AG04450 (cell line): ENCODE measurements around the gene CTCFL. TPM values are rescaled to one million over a fixed set of nuclear protein-coding genes. Genes with fewer than 3 reads are reported as not detected.

ENCODE experiments used
- CTCF ChIA-PET: fragments of 300-600, 350-600 bp; formaldehyde crosslinking; extraction: SDS; loops from one replicate; lab custom pipeline; 2022; ENCODE audit warnings: antibody characterized with exemption, inconsistent platforms; lab: Charles Lee
- POLR2A ChIA-PET: fragments of 350-600 bp; formaldehyde crosslinking; extraction: SDS; loops from one replicate; lab custom pipeline; 2021; ENCODE audit warnings: antibody characterized with exemption, inconsistent platforms; lab: Yijun Ruan, JAX
- DNase-seq: peaks from one replicate; pipeline ENCODE4 v3.0.0-alpha.2; 2011; ENCODE audit warnings: low read depth, low spot score
- H3K27ac ChIP-seq: one replicate; pipeline ENCODE4 v1.5.1; 2012; ENCODE audit warnings: low read depth, low read length, control low read depth
- H3K27me3 ChIP-seq: one replicate; pipeline ENCODE4 v1.6.0; 2012; ENCODE audit warnings: low read length; ENCODE audit not compliant: control insufficient read depth, insufficient read depth
- H3K4me3 ChIP-seq: 2 replicates; pipeline ENCODE4 v1.5.1; 2011; ENCODE audit warnings: mild to moderate bottlenecking, low read depth, low read length, control low read depth
- H3K9me3 ChIP-seq: 2 replicates; pipeline ENCODE4 v1.5.1; 2012; ENCODE audit warnings: low read length; ENCODE audit not compliant: control insufficient read depth, insufficient read depth
- polyA plus RNA-seq: library from polyadenylated mRNA; depleted of rRNA; stranded (reverse); fragments of >200 nt; gene quantifications from 2 replicates; pipeline ENCODE4 v1.2.3, GENCODE V29; 2011
- TF ChIP-seq, protein P1 (sequence below): IDR thresholded peaks from 2 replicates; pipeline ENCODE4 v1.5.1; 2011; ENCODE audit warnings: low read depth, low read length, control low read depth, inconsistent platforms

CTCFL gene
- polyA plus RNA-seq, 1 experiment, result not detected

GRCh38 chr20:57536120-57536708 lies 11.3 kb upstream of the CTCFL start:
- POLR2A ChIA-PET, result no interaction called here
- peaks cover 5% of the 10 kb centered on the region for H3K27me3 ChIP-seq

GRCh38 chr20:57535297-57535696 lies 10.4 kb upstream of the CTCFL start:
- POLR2A ChIA-PET, result no interaction called here
- CTCF ChIA-PET, result no interaction called here

More at GRCh38 chr20:57536120-57536708, 11.3 kb upstream of the CTCFL start:
- CTCF ChIA-PET, result no interaction called here
- DNase-seq, result no peak
- Histone ChIP-seq H3K9me3 (no peaks in the 10 kb centered on the region), H3K27ac (no peak overlapping the region), H3K4me3 (no peak overlapping the region)
- TF ChIP-seq, protein P1, sequence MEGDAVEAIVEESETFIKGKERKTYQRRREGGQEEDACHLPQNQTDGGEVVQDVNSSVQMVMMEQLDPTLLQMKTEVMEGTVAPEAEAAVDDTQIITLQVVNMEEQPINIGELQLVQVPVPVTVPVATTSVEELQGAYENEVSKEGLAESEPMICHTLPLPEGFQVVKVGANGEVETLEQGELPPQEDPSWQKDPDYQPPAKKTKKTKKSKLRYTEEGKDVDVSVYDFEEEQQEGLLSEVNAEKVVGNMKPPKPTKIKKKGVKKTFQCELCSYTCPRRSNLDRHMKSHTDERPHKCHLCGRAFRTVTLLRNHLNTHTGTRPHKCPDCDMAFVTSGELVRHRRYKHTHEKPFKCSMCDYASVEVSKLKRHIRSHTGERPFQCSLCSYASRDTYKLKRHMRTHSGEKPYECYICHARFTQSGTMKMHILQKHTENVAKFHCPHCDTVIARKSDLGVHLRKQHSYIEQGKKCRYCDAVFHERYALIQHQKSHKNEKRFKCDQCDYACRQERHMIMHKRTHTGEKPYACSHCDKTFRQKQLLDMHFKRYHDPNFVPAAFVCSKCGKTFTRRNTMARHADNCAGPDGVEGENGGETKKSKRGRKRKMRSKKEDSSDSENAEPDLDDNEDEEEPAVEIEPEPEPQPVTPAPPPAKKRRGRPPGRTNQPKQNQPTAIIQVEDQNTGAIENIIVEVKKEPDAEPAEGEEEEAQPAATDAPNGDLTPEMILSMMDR, result no peak

DNA sequence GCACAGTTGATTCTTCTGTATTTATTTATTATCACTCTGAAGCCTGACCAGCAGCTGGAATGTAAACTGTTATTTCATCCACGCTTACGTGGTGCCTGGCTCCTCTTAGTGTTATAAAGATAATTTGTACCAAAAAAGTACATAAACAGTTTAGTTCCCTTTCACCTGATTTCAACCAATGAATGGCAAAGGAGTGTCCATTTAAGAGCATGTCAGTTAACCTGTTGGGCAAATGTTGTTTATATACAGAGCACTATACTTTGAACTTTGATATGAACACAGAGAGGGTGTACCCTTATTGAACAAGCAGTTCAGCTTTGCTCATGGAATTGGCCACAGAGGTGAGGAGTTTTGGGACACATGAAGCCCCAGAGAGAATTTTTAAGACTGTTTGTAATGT lies 7.2 kb upstream of the CTCFL start:
- Histone ChIP-seq H3K27me3 (peaks cover 5% of the 10 kb centered on the region), H3K9me3 (no peaks in the 10 kb centered on the region), H3K27ac (no peak overlapping the region), H3K4me3 (no peak overlapping the region)
- ChIA-PET POLR2A (no interaction called here), CTCF (no interaction called here)
- no peak for DNase-seq
- TF ChIP-seq, protein P1, result no peak

More at GRCh38 chr20:57535297-57535696, 10.4 kb upstream of the CTCFL start:
- H3K9me3 ChIP-seq, result no peaks in the 10 kb centered on the region
- TF ChIP-seq, protein P1, result no peak
- no peak for DNase-seq
- no peak overlapping the region for H3K4me3 ChIP-seq
- no peak overlapping the region for H3K27ac ChIP-seq
- H3K27me3 ChIP-seq, result peaks cover 5% of the 10 kb centered on the region

DNA sequence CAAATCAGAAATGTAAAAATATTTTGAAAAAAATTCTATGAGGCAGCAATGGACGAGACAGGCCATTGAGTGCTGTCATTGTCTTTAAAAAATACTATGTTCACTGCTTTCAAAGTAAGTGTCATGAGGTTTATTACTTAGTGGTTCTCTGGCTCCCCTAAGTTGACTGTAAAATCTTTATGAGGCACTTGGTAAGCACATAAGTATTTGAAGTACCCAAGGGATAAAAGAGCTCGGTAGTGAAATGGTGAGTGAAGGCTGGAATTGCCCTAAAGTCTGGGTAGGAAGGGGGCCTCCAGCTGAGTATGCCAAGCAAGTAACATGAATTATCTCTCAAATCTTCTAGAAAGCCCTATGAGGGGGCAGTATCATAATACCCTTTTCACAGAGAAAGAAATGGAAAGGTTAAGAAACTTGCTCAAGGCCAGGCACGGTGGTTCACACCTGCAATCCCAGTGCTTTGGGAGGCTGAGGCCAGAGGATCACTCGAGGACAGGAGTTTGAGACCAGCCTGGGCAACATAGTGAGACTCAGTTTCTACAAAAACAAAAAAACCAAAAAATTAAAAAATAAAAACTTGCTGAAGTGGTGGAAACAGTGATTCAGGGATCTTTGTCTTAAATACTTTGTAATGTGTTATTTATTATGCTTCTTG lies 5.5 kb upstream of the CTCFL start:
- DNase-seq, result no peak
- no peak overlapping the region for H3K4me3 ChIP-seq
- no peak overlapping the region for H3K27ac ChIP-seq
- POLR2A ChIA-PET, result no interaction called here
- H3K27me3 ChIP-seq, result peaks cover 4% of the 10 kb centered on the region
- TF ChIP-seq, protein P1, result no peak
- H3K9me3 ChIP-seq, result no peaks in the 10 kb centered on the region
- CTCF ChIA-PET, result interaction anchor here (0.6 kb wide), 1 partner anchor 1690 kb away, joined by 3 read pairs; no protein-coding TSS in a partner anchor

DNA sequence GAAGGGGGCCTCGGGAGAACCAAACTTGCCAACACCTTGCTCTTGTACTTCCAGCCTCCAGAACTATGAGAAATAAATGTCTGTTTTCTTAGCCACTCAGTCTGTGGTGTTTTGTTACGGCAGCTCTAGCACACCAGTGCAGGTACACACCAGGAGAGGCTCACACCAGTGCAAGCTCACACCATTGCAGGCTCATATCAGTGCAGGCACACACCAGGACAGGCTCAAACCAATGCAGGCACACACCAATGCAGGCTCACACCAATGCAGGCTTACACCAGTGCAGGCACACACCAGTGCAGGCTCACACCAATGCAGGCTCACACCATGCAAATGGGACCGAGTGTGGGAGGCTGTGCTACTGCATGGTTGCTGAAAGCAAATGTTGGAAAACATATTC lies 4.9 kb upstream of the CTCFL start:
- Histone ChIP-seq H3K27me3 (peaks cover 3% of the 10 kb centered on the region), H3K4me3 (no peak overlapping the region), H3K9me3 (no peaks in the 10 kb centered on the region), H3K27ac (no peak overlapping the region)
- DNase-seq, result no peak
- ChIA-PET CTCF (interaction anchor here (0.6 kb wide), 1 partner anchor 1690 kb away, joined by 3 read pairs; no protein-coding TSS in a partner anchor), POLR2A (no interaction called here)
- TF ChIP-seq, protein P1, result no peak
